HG03378 (cell line): ENCODE measurements around the gene IFT43.

Source experiments
- ATAC-seq: cut with Tn5 transposase; IDR thresholded peaks from one replicate; pipeline ENCODE4 v1.9.1; 2021; ENCODE audit warnings: mild to moderate bottlenecking, moderate library complexity; ENCODE audit not compliant: unreplicated experiment

Gene IFT43

GRCh38 chr14:75985618-75986438 lies at the start of gene IFT43:
Gene IFT43, plus strand, starts transcription at chr14:75985763. Its CDS starts 24 bp downstream, at chr14:75985787.
- ATAC-seq = peak; percentile 57

- ATAC-seq = no peak
Measured at GRCh38 chr14:75939200-75939599, 46.4 kb upstream of the IFT43 start.

DNA sequence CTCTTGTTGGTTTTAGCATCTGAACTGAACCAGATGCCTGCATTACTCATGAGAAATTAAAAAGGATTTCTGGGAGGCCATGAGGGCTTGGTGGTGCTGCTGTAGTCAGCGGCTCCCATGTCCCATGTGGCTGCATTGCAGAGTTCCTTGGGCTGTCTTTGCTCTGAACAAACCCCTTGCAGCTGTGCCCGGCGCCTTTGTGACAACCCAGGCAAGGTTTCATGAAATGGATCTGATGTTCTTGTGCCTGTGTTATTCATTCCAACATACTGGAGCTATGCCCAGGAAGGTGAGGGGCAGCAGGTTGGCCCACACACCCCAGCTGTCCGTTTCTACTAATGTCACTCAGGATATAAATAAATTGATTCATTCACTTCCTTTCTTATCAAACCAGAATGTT lies 44.5 kb upstream of the IFT43 start:
- no peak for ATAC-seq

DNA sequence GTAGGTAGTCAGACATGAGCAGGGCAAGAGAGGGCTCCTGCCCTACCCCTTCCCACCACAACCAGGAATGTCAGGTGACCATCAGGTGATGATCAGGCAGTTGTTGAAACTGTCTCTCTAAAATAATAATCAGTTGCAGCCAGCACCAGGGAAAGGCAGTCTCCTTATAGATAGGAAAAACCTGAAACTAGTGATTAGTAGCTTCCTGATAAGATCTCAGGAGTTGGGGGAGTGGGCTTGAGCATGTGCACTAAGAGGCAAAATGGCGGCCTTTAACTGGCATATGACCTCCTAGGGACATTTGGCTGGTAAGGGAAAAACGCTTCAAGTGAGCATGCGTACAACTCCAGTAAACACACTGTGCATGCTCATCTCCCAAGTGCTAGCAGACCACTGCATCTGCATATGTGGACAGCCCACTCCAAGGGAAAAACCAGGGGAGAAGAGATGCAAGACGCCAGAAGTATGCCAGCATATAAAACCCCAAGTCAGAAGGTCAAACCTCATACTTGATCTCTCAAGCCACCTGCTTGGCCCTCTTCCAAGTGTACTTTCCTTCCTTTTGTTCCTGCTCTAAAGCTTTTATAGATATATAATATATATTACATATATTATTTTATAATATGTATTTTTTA lies 40.8 kb upstream of the IFT43 start:
- no peak for ATAC-seq

- no peak for ATAC-seq
Measured at GRCh38 chr14:75946785-75947184, 38.8 kb upstream of the IFT43 start.

DNA sequence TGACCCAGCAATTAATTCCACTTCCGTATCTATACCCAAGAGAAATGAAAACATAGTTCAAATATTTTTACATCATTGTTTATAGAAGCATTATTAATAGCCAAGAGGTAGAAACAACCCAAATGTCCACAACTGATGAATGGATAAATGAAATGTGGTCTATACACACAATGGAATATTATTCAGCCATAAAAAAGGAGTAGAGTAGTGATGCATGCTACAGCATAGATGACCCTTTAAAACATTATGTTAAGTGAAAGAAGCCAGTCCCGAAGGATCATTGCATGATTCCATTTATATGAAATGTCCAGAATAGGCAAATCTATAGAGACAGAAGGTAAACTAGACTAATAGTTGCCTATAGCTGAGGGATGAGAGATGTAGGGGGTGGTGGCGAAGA lies 33.1 kb upstream of the IFT43 start:
- no peak for ATAC-seq

DNA sequence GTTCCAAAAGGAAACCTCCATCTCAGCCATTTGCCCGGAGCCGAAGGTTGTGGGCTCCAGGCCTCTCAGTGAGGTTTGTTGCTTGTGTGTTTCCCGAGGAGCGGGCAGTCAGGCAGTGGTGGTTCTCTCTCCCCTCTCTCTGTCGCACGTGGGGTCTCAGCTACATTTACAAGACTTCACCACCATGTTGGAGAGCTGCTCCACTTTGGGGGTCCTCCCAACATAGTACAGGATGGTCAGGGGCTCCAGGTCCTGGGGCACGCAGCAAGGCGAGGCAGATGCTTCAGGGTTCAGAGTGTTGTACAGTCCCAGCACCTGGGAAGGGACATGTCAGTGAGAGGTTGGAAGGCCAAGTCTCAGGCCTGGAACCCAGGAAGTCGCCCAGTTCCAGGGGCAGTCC lies 26.5 kb upstream of the IFT43 start:
- ATAC-seq = no peak

DNA sequence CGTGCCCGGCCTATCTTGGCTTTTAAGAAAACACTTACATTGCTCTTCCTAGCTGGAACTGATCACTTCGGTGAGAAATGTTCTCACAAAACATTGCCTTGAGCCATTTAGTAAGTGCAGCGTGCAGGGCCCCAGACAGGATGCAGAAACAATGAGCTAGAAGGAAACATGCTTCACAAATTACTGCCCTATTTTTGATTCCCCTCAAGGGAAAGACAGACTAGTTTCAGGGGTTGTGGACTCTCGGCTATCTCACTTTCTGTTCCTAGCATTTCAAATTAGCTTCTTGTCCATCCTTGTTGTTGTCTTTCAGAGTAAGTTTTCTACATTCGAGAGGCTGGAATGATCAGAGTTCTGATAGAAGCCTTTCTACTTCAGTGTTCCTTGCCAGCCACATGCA lies 25.3 kb upstream of the IFT43 start:
- peak; percentile 78 for ATAC-seq

DNA sequence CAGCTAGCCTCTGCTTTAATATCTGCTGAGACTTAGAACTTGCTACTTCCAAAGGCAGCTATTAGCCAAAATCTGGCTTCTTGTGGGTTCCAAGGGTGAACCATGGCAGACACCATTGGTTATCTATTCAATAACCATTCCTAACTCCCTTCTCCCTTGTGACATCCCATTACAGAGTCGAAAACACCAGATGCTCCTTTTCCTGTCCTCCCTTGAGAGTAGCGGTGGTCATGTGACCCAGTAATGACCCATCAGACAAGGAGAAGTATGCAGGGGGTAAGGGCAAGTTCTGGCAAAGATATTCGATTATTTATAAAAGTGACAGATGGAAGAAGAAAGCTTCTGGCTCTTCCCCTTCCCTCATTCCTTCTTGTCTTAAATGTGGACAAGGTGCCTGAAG lies 23.9 kb upstream of the IFT43 start:
- ATAC-seq = no peak

DNA sequence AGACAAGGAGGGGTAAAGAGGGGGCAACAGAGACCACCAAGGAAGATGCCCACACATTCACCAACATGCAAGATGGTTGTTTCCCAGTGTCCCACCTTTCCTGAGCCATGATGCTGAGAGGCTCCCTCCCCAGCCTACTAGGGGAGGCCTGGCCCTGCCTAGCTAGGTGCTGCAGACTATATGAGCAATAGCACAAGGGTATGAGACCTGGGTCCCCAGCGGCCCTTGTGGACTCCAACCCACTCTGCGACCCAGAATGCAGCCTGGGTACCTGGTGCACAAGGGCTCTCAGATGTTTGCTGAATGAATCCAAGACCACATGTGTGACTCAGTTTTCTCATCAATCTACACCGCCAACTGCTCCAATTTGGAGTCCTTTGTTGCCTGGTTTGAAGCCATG lies 17.7 kb upstream of the IFT43 start:
- no peak for ATAC-seq

GRCh38 chr14:75968456-75968855 lies 17.1 kb upstream of the IFT43 start:
- no peak for ATAC-seq

- no peak for ATAC-seq
Measured at GRCh38 chr14:75969126-75969525, 16.4 kb upstream of the IFT43 start.

DNA sequence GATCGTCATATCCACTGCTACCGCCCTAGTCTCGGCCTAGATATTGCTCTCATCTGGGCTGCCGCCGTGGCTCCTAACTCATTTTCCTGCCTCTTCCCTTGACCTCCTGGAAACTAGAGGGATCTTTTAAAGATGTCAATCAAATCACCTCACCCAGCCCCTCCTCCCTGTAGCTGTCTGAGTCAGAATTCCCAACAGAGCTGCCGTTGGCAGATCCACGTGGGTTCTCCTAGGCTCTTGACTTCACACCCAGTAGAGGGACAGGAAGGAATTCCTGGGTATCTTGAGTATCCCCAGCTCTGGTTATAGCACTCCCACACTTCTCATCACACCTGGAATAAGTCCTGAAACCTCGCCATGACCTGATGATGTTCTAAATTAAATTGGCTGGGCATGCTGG lies 15.7 kb upstream of the IFT43 start:
- no peak for ATAC-seq

GRCh38 chr14:75970989-75971388 lies 14.6 kb upstream of the IFT43 start:
- no peak for ATAC-seq

GRCh38 chr14:75971509-75971908 lies 14.1 kb upstream of the IFT43 start:
- no peak for ATAC-seq

DNA sequence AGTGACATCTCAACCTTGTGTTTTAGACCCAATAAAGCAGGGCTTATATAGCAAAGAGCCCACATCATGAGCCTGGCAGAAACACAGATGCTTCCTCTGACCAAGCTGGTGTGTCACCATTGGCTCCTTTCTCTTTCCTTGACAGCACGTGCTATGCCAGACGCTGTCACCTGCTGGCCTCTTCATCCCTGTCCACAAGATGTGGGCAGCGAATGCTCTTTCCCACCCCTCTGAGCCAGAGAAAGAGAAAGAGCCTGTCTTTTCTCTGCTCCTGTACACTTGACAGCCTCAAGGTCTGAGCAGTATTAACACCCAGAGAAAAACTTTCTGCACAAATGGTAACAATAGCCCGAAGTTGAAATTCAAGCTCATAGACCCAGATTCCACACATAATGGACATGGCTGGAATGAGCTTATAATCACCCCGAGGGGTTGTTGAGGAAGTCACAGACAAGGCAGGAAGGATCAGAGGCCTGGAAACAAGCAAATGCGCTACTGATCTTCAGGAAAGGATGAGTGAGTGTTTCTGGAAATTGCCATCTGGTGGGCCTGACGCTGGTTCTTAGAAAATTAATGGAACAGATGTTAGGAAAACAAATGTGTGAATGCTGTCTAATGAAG lies 12.7 kb upstream of the IFT43 start:
- ATAC-seq = no peak

DNA sequence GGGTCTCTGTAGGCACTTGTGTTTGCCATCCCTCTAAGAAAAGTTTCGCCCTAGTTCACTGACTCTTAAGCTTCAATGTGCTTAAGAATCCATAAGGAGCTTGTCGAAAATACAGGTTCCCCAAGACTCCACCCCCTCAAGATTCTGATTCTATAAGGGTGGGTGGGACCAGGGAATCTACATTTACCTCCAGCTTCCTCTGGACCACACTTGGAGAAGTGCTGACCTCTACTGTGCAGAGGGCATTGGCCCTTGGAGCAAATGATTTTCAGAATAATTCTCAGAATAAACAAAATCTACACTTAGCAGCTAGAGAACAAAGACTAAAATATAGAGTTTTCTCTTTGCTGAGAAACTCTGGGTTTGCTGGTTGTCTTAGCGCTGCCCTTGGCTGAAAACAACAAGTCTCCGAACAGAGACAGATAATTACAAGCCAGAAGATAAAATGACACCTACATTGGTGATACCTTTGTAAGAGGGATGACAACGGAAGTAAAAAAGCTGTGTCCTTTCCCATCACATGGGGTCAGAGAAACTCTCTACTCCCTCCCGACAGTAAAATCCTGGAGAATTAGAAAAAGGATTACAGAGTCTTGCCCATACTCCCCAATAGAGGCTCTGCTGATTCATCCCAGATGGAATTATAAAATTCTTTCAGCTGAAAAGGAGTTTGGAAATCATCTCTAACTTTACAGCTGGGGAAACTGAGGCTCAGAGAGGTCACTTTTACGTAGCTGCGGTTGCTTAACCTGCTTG lies 8.6 kb upstream of the IFT43 start:
- no peak for ATAC-seq

GRCh38 chr14:75977582-75977943 lies 8.0 kb upstream of the IFT43 start:
- ATAC-seq = no peak

GRCh38 chr14:75978249-75978731 lies 7.3 kb upstream of the IFT43 start:
- ATAC-seq = no peak

GRCh38 chr14:75979071-75979571 lies 6.4 kb upstream of the IFT43 start:
- no peak for ATAC-seq
